ENCODE measurements around the gene SLX4.
"Not testable (repeated sequence)": the region's sequence is repeated elsewhere in the genome, so short reads cannot be mapped to it uniquely, and the experiment has no call there.

The SLX4 gene

DNA sequence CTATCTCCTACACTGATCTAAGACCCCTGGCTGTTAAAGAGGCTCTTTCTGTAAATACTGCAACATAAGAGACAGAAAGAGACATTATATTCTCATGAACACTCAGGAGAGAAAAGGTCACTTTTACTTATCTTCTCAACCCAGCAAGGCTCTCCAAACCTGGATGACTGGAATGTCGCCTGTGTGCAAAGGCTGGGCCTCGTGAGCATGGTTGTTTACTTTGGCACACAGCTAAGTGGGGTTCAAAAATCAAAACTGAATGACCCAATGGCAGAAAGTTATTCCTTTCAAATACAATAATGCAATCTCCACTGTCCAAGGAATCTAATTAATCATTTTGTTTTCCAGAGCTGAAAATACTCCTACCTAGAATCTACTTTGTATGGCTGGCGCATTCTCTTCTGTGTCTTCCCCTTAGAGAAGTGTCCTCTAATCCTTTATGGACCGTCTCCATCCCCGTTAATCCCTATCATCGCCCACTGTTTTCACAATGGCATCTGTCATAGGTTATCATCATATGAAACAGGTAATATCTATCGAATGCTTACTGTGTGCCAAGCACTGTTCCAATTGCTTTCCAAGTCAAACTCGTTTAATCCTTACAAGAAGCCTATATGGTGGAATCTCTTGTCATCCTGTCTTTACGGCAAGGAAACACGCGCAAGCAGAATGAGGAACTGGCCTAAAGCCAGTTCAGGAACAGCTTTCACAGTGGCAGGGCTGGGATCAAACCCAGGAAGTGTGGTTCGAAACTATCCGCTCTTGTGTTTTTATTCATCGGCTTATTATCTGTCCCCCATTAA, 1.3 kb downstream of the SLX4 start:
- no peak for DNase-seq (ENCODE audit: low read depth, low spot score)
- H3K4me3 ChIP-seq (ENCODE audit: low read depth, low read length), result peak overlapping the region; percentile 88
- TF ChIP-seq CTCF (IDR thresholded peaks at IDR 0.05; ENCODE audit: insufficient read depth, low read length, missing control alignments), result no peak
- POLR2A ChIA-PET, result no interaction called here
- CTCF ChIA-PET, result no interaction called here

DNA sequence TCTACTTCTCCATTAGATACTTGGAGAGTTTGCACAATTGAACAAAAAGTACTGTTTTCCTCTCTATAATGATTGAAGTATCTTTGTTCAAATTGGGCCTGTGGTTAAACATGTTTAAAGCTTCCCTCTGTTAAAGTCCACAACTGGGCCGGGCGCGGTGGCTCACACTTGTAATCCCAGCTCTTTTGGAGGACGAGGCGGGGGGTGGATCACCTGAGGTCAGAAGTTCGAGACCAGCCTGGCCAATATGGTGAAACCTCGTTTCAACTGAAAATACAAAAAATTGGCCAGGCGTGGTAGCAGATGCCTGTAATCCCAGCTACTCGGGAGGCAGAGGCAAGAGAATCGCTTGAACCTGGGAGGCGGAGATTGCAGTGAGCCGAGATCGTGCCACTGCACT, 2.4 kb downstream of the SLX4 start:
- DNase-seq (ENCODE audit: low read depth, low spot score); CTCF ChIA-PET; H3K4me3 ChIP-seq (ENCODE audit: low read depth, low read length); POLR2A ChIA-PET: not testable (repeated sequence)

DNA sequence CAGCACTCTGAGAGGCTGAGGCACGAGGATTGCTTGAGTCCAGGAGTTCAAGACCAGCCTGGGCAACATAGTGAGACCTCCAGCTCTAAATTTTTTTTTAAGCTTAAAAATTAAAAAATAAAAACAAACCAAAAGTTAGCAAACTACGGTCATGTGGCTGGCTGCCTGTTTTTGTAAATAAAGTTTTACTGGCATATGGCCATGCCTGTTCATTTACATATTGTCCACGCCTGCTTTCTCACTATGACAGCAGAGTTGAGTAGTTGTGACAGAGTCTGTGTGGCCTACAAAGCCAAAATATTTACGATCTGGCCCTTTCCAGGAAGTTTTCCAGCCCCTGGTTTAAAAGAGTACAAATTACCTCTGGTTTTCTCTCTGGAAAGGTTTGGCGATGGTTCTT, 3.3 kb downstream of the SLX4 start:
- no peak for TF ChIP-seq CTCF (IDR thresholded peaks at IDR 0.05; ENCODE audit: insufficient read depth, low read length, missing control alignments)
- H3K4me3 ChIP-seq (ENCODE audit: low read depth, low read length), result no peak overlapping the region
- DNase-seq (ENCODE audit: low read depth, low spot score), result no peak
- POLR2A ChIA-PET, result no interaction called here
- CTCF ChIA-PET, result no interaction called here

DNA sequence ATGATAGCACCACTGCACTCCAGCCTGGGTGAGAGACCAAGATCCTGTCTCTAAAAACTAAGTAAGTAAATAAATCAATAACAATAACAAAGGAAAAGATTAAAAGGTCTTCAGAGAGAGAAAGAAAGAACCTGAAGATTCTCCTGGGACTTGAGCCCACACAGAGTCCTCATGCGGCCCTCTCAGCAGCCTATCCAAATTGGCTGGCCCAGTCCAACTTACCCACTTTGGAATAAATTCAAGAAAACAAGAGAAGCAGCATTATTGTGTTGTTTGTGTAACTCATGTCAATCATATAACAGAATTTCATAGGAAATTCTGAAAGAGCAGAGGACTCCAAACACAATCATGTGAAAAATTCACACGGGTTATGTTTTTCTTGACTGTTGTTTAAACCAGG, 3.8 kb downstream of the SLX4 start:
- no peak for DNase-seq (ENCODE audit: low read depth, low spot score)
- POLR2A ChIA-PET, result no interaction called here
- CTCF ChIA-PET, result no interaction called here
- no peak for TF ChIP-seq CTCF (IDR thresholded peaks at IDR 0.05; ENCODE audit: insufficient read depth, low read length, missing control alignments)
- H3K4me3 ChIP-seq (ENCODE audit: low read depth, low read length), result no peak overlapping the region

- no peak for DNase-seq (ENCODE audit: low read depth, low spot score)
- no peak for TF ChIP-seq CTCF (IDR thresholded peaks at IDR 0.05; ENCODE audit: insufficient read depth, low read length, missing control alignments)
- H3K4me3 ChIP-seq (ENCODE audit: low read depth, low read length), result no peak overlapping the region
- CTCF ChIA-PET, result no interaction called here
- POLR2A ChIA-PET, result no interaction called here
Observed at GRCh38 chr16:3607161-3607560, 4.2 kb downstream of the SLX4 start.

DNA sequence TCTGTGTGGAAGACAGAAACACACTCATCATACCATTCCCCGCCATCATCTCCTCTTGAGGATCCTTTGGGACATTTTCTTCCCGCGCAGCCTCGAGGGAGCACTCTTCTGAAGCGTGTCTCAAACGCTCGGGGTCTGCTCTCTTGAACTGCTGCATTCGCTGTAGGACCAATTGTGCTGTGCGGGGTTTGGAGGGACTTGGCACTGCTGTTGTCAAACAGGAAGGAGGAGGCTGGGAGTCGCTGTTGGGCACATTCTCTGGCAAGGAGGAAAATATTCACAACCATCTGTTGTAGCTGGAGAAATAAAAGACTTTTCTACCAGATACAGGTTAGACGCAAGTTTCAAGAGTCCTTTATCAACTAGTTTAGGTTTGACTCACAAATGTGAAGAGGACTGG, 5.0 kb downstream of the SLX4 start:
- no peak for TF ChIP-seq CTCF (IDR thresholded peaks at IDR 0.05; ENCODE audit: insufficient read depth, low read length, missing control alignments)
- POLR2A ChIA-PET, result no interaction called here
- CTCF ChIA-PET, result no interaction called here
- no peak overlapping the region for H3K4me3 ChIP-seq (ENCODE audit: low read depth, low read length)
- DNase-seq (ENCODE audit: low read depth, low spot score), result no peak

DNA sequence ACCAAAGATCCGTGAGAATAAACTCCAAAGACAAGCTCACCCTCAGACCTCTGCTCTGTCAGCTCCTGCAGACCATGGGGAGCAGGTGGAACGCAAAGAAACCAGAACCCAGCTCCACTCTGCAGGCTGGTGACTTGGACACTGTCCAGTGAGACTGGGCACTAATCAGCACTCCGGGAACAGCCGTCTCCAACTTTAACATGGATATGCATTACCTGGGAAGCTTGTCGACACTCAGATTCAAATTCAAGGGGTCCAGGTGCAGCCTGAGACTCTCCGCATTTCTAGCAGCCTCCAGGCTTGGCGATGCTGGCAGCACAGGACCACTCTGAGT, 9.1 kb downstream of the SLX4 start:
- CTCF ChIA-PET, result no interaction called here

More for the DNA sequence above, 9.1 kb downstream of the SLX4 start:
- TF ChIP-seq CTCF (IDR thresholded peaks at IDR 0.05; ENCODE audit: insufficient read depth, low read length, missing control alignments), result no peak
- POLR2A ChIA-PET, result no interaction called here
- no peak overlapping the region for H3K4me3 ChIP-seq (ENCODE audit: low read depth, low read length)
- no peak for DNase-seq (ENCODE audit: low read depth, low spot score)

Measured in AG04449 (cell line).